Measurements from ENCODE around the gene FMO5.
"Not testable (repeated sequence)": the region's sequence is repeated elsewhere in the genome, so short reads cannot be mapped to it uniquely, and the experiment has no call there.

Gene FMO5, protein sequence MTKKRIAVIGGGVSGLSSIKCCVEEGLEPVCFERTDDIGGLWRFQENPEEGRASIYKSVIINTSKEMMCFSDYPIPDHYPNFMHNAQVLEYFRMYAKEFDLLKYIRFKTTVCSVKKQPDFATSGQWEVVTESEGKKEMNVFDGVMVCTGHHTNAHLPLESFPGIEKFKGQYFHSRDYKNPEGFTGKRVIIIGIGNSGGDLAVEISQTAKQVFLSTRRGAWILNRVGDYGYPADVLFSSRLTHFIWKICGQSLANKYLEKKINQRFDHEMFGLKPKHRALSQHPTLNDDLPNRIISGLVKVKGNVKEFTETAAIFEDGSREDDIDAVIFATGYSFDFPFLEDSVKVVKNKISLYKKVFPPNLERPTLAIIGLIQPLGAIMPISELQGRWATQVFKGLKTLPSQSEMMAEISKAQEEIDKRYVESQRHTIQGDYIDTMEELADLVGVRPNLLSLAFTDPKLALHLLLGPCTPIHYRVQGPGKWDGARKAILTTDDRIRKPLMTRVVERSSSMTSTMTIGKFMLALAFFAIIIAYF

GRCh38 chr1:147225193-147225730 lies at the start of gene FMO5:
Gene FMO5, minus strand, starts transcription at chr1:147225339. Its CDS starts 310 bp downstream, at chr1:147225029.
- peak; percentile 54 for DNase-seq (ENCODE audit: low read depth)

DNA sequence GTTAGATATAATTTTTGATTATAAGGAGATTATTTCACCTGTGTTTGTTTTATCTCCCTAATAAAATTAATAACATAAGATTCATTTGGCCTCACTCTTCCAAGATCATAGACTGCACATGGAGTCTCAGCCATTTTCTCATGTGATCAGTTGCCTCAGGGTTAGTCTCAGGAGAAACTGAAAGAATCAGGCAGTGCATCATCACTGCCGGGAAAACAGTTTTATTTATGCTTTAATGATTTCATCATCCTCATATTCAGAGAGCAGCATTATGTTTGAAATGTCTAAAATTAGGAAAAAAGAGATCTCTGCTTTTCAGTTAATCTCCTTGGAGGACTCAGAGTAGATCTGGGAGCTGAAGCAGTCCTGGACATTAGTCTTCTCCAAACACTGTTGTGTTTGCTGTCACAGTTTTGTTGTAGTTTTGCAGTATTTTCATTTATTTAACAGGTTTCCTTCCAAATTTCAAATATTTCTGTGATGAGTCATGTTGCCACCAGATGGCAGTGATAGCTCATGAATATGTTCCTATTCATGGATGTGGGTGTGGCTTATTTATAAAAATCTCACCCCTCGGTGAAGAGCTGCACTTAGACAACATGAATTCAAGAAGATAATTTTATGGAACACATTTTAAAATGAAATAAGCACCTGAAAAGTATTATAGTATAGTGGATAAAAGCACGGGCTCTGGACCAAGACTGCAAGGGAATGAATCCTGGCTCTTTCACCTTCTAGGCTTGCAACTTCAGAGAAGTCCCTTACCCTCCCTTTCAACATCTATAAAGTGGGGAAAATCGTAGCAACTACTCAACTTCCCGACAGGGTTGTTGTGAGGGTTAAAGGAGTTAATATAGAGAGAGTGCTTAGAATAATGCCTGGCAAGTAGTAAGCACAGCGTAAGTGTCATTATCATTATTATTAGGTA lies 48.5 kb upstream of the FMO5 start:
- peak; percentile 88 for DNase-seq (ENCODE audit: low read depth)

DNA sequence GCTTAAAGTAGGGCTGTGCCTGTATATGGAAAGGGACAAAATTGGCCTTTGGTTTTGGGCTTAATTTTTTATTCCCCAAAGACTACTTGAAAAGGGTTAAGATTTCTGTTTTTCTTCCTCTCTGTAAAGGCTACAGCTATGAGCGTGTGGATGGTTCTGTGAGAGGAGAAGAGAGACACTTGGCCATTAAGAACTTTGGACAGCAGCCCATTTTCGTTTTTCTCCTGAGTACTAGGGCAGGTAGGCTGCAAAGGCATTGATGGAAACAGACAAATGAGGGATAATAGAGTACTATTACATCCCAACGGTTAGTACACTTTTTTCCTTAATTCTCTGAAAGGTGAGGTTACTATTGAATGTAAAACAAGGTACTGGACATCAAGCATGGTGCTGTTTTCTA lies 46.9 kb upstream of the FMO5 start:
- no peak for DNase-seq (ENCODE audit: low read depth)

GRCh38 chr1:147270721-147271120 lies 45.6 kb upstream of the FMO5 start:
- DNase-seq (ENCODE audit: low read depth): no peak

DNA sequence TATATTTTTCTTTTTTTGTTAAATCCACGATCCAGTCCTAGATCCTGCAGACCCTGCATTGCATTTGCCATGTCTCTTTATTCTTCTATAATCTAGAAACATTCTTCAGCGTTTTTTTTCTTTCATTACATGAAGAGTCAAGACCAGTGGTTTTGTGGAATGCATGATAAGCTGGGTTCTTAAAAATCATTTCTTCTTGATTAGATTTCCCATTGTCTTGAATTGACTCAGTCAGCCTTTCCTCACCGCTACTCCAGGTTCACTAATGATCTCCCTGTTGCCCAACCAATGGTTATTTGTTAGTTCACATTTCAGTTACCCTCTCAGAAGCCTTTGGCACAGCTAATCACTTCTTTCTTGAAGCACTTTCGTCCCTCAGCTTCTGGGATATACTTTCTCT lies 42.6 kb upstream of the FMO5 start:
- no peak for DNase-seq (ENCODE audit: low read depth)

DNA sequence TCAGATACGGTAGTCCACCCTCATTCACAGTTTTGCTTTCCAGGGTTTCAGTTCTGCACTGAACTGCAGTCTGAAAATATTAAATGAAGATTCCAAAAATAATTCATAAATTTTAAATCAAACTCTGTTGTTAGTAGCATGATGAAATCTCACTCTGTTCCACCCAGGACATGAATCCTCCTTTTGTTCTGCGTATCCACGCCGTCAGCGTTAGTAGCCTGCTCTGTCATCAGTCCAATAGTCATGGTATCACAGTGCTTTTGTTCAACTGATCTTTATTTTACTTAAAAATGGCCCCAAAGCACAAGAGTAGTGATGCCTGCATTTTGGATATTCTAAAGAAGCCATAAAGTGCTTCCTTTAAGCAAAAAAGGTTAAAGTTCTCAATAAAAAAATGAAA lies 41.2 kb upstream of the FMO5 start:
- no peak for DNase-seq (ENCODE audit: low read depth)

DNA sequence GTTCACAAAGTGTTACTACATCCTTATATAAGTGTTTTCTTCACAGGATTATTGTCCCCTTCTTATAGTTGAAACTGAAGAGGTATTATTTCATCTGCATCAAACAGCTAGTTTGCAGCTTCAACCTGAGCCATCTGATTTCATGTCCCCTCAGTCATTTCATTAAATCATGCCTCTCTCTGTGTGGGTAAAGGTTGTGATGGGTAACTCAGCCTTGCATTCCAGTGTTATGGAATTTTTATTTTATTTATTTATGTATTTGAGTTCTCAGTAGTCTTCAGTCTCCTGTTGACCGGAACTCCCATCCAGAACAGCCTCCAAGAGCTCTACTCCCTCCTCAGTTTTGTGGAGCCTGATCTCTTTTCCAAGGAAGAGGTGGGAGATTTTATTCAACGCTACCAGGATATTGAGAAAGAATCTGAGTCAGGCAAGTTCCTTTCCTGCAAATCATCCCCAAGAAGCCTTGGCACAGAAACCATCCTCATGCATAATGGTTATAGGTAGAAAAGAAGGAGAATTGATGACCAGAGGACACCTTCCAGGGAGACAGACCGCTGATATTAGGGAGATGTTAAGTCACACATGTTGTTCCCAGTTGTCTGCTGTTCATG lies 39.1 kb upstream of the FMO5 start:
- DNase-seq (ENCODE audit: low read depth): peak; percentile 75

- no peak for DNase-seq (ENCODE audit: low read depth)
Measured at GRCh38 chr1:147260956-147261355, 35.8 kb upstream of the FMO5 start.

DNA sequence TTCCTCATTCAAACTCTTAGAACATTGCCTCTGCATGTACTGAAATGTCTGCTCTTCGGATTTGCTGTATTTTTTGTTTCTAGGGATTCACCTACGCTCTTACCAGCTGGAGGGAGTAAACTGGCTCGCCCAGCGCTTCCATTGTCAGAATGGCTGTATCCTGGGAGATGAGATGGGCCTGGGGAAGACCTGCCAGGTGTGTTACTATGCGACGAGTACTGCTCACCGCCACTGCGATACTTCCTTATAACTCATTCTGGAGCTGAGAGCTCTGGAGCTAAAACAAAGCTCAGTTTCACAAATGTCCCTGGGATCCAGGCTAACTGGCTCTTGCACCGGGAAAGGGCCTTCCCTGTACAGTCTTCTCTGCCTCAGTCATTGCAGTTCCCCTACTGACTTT lies 27.4 kb upstream of the FMO5 start:
- no peak for DNase-seq (ENCODE audit: low read depth)

DNA sequence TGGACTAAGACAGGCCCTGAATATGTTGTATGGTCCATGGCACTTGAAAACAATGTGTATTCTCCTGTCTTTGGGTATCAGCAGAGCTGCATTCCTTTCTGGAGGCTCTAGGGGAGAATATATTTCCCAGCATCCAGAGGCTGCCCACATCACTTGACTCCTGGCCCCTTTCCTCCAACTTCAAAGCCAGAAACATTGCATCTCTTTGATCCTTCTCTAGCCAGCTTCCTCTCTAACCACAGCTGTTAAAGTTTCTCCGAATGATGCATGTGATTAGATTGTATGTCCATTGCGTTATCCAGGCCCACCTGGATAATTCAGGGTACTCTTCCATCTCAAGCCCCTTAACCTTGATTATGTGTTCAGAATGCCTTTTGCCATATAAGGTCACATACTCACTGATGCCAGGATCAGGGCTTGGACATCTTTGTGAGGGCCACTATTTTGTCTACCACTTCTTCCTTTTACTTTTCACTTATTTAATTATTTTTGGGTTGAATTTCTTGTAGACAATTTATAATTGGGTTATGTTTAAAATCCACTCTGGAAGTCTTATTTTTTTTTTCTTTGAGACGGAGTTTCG lies 22.6 kb upstream of the FMO5 start:
- no peak for DNase-seq (ENCODE audit: low read depth)

DNA sequence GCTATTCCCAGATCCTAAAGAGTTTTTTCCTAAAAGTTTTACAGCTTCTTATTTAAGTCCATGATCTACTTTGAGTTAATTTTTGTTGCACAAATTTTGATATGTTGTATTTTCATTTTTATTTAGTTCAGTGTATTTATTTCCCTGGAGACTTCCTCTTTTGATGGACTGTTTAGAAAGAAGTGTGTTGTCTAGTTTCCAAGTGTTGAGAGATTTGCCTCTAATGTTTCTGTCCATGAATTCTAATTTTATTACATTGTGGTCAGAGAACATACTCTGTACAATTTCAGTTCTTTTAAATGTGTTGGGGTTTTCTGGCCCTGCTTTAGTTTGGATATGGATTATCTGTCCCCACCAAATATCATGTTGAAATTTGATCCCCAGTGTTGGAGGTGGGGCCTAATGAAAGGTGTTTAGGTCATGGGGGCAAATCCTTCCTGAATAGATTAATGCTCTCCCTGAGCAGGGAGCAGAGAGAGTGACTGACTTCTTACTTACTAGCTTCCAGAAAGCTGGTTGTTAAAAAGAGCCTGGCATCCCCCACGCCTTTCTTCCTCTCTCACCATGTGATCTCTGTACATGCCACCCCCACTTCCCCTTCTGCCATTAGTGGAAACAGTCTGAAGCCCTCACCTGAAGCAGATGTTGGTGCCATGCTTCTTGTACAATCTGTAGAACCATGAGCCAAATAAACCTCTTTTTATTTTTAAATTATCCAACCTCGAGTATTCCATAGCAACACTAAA lies 21.9 kb upstream of the FMO5 start:
- DNase-seq (ENCODE audit: low read depth): no peak

DNA sequence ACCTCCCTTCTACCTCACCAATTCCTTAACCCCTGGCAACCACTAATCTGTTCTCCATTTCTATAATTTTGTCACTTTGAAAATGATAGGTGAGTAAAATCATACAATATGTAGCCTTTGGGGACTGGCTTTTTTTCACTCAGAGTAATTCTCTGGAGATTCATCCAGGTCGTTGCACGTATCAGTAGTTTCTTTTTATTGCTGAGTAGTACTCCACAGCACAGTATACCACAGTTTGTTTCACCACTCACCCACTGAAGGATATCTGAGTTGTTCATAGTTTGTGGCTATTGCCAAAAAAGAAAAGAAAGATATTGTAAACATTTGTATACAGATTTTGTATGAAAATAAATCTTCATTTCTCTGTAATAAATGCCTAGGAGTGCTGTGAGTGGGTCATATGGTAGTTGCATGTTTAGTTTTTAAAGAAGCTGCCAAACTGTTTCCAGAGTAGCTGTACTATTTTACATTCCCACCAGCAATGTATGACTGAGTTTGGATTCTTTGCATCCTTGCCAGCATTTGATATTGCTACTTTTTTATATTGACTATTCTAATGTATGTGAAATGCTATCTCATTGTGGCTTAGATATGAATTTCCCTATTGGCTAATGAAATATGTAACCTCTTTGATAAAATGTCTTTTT lies 21.0 kb upstream of the FMO5 start:
- no peak for DNase-seq (ENCODE audit: low read depth)

DNA sequence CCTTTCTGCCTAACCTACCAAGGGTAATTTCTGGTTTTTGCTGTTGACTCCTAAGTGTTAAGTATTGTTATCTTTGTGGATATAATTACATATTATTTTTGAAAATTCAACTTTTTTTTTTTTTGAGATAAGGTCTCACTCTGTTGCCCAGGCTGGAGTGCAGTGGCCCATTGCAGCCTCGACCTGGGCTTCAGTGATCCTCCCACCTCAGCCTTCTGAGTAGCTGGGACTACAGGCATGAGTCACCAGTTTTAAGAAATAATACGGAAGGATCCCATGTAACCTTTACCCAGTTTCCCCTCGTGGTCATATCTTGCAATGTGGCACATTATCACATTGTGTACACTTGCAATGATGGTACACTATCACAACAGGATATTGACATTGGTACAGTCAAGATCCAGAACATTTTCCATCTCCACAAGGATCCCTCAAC lies 20.5 kb upstream of the FMO5 start:
- no peak for DNase-seq (ENCODE audit: low read depth)

DNA sequence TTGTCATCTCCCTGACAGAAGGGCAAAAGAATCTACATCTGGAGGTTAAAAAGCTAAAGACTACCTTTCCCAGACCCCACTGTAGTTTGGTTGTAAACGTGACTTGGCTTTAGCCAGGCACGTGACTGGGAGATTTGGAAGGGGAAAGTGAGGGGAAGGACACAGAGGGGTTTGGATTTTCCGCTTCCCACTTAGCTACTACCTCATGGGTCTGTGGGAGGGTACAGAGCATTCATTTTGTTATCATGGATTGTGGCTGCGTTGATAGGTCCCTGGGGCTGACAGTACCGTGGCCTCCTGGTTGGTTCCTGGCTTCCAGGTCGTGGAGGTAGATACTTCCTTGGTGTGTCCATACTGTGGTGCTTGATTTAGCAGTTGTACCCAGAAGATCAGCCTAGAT lies 20.0 kb upstream of the FMO5 start:
- DNase-seq (ENCODE audit: low read depth): no peak

GRCh38 chr1:147243841-147244240 lies 18.7 kb upstream of the FMO5 start:
- peak; percentile 14 for DNase-seq (ENCODE audit: low read depth)

DNA sequence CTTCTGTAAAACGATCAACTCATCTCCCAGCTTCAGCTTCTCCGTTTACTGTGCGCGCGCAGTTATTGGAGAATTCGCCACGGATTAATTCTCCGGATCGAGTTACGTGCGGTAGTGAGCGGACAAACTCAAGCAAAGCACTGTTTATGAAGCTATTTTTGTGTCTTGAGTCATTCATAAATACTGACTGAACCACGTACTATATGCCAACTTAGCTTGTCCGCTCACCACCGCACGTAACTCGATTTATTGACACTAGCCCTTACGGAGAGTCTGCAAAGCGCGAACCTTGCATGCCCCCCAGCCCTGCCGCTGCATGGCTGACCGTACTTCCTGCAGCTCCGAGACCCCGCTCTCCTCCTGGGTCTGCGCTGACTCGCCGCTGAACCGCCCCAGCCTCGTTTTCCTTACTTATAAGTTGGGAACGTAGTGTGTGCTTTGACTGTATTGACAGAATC lies 18.1 kb upstream of the FMO5 start:
- DNase-seq (ENCODE audit: low read depth): no peak

DNA sequence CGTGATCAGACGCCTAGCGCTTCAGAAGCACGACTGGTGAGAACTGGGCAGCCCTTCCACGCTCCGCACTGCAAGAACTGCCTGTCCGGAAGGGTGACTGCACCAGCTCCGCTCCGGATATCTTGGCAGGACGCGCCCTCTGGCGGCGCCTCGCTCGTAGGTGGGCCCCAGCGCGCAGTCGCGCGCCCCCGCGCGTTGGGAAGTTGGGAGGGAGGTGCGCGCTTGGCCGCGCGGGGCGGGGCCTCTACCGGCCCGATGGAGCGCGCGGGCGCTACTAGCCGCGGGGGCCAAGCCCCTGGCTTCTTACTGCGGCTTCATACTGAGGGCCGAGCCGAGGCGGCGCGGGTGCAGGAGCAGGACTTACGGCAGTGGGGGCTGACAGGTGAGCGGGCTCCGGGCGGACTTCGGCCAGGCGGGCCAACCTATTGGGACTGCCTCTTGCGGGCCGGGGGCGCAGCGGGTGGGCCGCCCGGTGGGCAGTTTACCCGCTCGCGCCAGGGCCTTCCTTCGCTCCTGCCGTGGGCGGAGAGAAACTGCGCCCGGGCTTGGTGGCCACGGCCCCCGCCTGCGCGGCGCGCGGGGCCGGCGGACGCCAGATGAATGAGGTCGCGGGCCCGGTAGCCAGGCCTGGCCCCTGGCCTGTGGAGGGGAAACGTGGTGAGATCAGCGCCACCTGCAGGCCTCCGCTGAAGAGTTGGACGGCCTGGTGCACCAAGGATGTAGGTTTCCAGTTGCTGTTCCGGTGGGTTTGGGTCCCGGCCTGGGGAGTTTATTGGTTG lies 17.5 kb upstream of the FMO5 start, which contains the start of gene CHD1L:
CHD1L (plus strand) TSS at position 236 of the 779 bp plus-strand sequence; CDS start at position 256, 20 bp downstream.
- DNase-seq (ENCODE audit: low read depth): peak; percentile 94

GRCh38 chr1:147241934-147242448 lies 16.9 kb upstream of the FMO5 start:
- no peak for DNase-seq (ENCODE audit: low read depth)

DNA sequence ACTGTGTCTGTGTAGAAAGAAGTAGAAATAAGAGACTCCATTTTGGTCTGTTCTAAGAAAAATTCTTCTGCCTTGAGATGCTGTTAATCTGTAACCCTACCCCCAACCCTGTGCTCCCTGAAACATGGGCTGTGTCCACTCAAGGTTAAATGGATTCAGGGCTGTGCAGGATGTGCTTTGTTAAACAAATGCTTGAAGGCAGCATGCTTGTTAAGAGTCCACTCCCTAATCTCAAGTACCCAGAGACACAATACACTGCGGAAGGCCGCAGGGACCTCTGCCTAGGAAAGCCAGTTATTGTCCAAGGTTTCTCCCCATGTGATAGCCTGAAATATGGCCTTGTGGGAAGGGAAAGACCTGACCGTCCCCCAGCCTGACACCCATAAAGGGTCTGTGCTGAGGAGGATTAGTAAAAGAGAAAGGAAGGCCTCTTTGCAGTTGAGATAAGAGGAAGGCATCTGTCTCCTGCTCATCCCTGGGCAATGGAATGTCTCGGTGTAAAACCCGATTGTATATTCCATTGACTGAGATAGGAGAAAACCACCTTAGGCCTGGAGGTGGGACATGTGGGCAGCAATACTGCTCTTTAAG lies 15.1 kb upstream of the FMO5 start:
- not testable (repeated sequence) for DNase-seq (ENCODE audit: low read depth)

Data from ELR (cell line).